Mucosa of descending colon (tissue), 3 donors: ENCODE results near the gene PBX3. TPM values are rescaled to one million over a fixed set of nuclear protein-coding genes. Genes with fewer than 3 reads are reported as not detected.

Experiments used
- ATAC-seq: fragments of 200-7000 bp; cut with Tn5 transposase; one replicate; pipeline ENCODE4 v1.9.1; 2020; ENCODE audit warnings: mild to moderate bottlenecking, moderate library complexity
- DNase-seq, 3 donors: peaks; one replicate each; pipeline ENCODE4 v3.0.0-alpha.2; 2020
- H3K36me3 ChIP-seq: fragments of 200-600 bp; one replicate; pipeline ENCODE4 v1.8.0; 2021; ENCODE audit warnings: low read depth, mild to moderate bottlenecking
- H3K4me1 ChIP-seq: fragments of 200-600 bp; one replicate; pipeline ENCODE4 v1.8.0; 2021; ENCODE audit warnings: low read depth, mild to moderate bottlenecking
- H3K4me3 ChIP-seq: fragments of 200-600 bp; one replicate; pipeline ENCODE4 v1.8.0; 2021; ENCODE audit warnings: mild to moderate bottlenecking
- H3K9me3 ChIP-seq: fragments of 200-600 bp; one replicate; pipeline ENCODE4 v1.8.0; 2021; ENCODE audit warnings: mild to moderate bottlenecking
- CTCF ChIP-seq: fragments of 200-600 bp; IDR thresholded peaks from one replicate; pipeline ENCODE4 v1.8.0; 2022; ENCODE audit warnings: antibody characterized with exemption, mild to moderate bottlenecking
- intact Hi-C, 2 donors: fragments of 100-400 bp; cut with DNase I in 1 of 2; cut with micrococcal nuclease in 1 of 2; formaldehyde crosslinking; loops; one replicate each; pipeline versions ENCODE4 v1.11.0 to v1.11.1; 2022; cut with DNase I, micrococcal nuclease
- total RNA-seq, 3 donors: library from RNA; stranded (reverse); fragmentation: NEBNext Ultra II Directional in 2 of 3; extraction: Animal tissue kit (Norgen Biotek cat#: 25700) in 2 of 3; gene quantifications; one replicate each; pipeline versions ENCODE4 v1.2.1 to v1.2.4, GENCODE V29; 2021 to 2023
- donor health status: DM: no; HTN: no; CAD: no; lungs with moderate emphysema.
- donor health status: DM: no; HTN: no; CAD: no.
- donor health status: DM: no; HTN: yes; CAD: no.

The PBX3 gene
- total RNA-seq, 3 donors from 2014 or later: 11.7 to 71.7 (median 17.4) TPM

- Histone ChIP-seq H3K4me3 (no peak overlapping the region), H3K4me1 (no peaks in the 10 kb centered on the region), H3K9me3 (no peaks in the 10 kb centered on the region), H3K36me3 (no peaks in the 10 kb centered on the region)
- ATAC-seq (no peak), DNase-seq (peak in 1 of 3 donors; percentile 19)
- TF ChIP-seq CTCF: no peak
- intact Hi-C loops: no loop called here
These were observed 249.6 kb downstream of the PBX3 start for GRCh38 chr9:125996791-125997190.

GRCh38 chr9:125997196-125997823 lies 250.1 kb downstream of the PBX3 start:
- intact Hi-C loops: no loop called here
- Histone ChIP-seq H3K9me3 (no peaks in the 10 kb centered on the region), H3K36me3 (no peaks in the 10 kb centered on the region), H3K4me3 (no peak overlapping the region), H3K4me1 (no peaks in the 10 kb centered on the region)
- TF ChIP-seq CTCF: no peak
- DNase-seq: peak in 2 of 3 donors; percentile 14 to 29
- ATAC-seq: no peak

DNA sequence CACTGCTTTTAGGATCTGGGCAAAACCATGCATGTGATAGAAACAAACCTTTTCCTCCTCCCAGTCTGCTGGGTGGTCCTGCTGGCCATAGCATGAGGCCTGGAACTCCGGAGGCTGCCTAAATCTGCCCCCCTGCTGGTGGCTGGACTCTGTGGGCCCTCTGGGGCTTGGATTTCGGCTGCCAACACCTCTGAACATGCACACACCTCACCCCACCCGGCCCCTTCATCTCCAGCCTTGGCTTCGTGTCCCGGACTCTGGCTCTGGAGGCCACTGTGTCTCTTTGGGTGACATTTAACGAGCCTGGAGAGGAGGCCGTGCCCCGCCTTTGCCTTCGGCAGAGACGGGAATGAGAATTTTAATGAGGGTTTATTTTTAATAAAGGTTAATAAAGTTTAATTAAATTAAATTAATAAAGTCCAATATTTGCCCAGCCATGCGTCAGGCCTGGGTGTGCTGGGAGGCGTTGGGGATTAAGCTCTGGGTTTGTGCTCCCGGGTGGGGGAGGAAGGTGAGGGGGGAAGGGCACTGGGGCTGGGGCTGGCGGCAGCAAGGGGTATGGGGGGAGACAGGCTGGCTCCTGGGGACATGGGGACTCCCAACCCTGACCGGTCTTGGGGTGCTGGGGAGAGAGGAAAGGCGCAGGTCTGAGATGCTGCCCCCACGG lies 251.8 kb downstream of the PBX3 start:
- Histone ChIP-seq H3K4me3 (no peak overlapping the region), H3K9me3 (no peaks in the 10 kb centered on the region), H3K36me3 (no peaks in the 10 kb centered on the region), H3K4me1 (no peaks in the 10 kb centered on the region)
- intact Hi-C loops: no loop called here
- TF ChIP-seq CTCF: no peak
- DNase-seq (peak in 1 of 3 donors; percentile 2), ATAC-seq (no peak)

DNA sequence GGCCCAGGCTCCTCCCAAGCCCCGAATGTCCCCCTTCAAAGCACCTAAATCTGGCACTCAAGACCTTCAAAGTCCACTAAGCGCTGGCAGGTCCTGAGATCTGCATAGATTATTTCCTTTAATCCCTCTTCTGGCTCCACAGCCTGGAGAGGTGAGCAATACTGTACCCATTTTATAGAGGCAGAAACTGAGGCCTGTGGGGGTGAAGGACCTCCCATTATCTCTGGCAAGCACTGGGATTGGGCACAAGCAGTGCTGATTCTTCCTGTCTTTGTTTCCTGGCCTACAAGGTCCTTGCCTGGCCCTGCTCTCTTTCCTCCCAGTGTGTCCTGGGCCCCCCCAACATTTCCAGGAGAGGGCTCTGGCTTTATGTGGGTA lies 252.3 kb downstream of the PBX3 start:
- Histone ChIP-seq H3K36me3 (no peaks in the 10 kb centered on the region), H3K4me3 (no peak overlapping the region), H3K9me3 (no peaks in the 10 kb centered on the region), H3K4me1 (no peaks in the 10 kb centered on the region)
- intact Hi-C loops: no loop called here
- ATAC-seq (no peak), DNase-seq (no peak)
- TF ChIP-seq CTCF: no peak

DNA sequence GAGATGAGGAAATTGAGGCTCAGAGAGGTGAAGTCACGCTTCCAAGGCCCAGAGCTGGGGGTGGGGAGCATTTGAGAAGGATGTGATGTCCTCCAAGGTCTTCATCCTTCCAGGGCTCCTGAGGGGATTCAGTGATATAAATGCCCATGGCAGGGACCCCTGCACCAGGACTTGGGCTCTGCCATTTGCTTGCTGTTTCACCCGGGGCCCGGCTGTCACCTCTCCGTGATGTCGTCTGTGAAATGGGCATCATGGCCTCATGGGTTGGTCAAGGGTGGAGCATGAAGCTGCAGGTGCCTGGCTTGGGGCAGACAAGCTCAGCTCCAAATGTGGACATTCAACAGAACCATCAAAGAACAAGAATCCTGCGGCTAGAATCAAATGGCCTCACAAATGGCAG lies 253.1 kb downstream of the PBX3 start:
- no peak for ATAC-seq
- Histone ChIP-seq H3K36me3 (no peaks in the 10 kb centered on the region), H3K4me1 (no peaks in the 10 kb centered on the region), H3K9me3 (no peaks in the 10 kb centered on the region), H3K4me3 (no peak overlapping the region)
- peak in 2 of 3 donors; percentile 8 to 21 for DNase-seq
- no peak for TF ChIP-seq CTCF
- intact Hi-C loops: no loop called here
